H9 (cell line): ENCODE results near the gene R3HDM1. TPM values are rescaled to one million over a fixed set of nuclear protein-coding genes. Genes with fewer than 3 reads are reported as not detected.
"Not testable (repeated sequence)": the region's sequence is repeated elsewhere in the genome, so short reads cannot be mapped to it uniquely, and the experiment has no call there.

Source experiments
- DNase-seq: peaks from one replicate; pipeline ENCODE4 v3.0.0-alpha.2; 2017
- H2AFZ ChIP-seq: one replicate; pipeline ENCODE4 v1.6.1; 2013; ENCODE audit warnings: mild to moderate bottlenecking, low read length, control low read depth, moderate library complexity
- H2AK5ac ChIP-seq: 2 replicates; pipeline ENCODE4 v1.6.1; 2013; ENCODE audit warnings: low read length, control low read depth, mixed read lengths; ENCODE audit not compliant: insufficient read length
- H2BK120ac ChIP-seq: one replicate; pipeline ENCODE4 v1.6.1; 2013; ENCODE audit warnings: low read depth, mild to moderate bottlenecking, low read length, control low read depth, inconsistent platforms; ENCODE audit not compliant: poor library complexity, severe bottlenecking
- H2BK12ac ChIP-seq: 2 replicates; pipeline ENCODE4 v1.6.1; 2013; ENCODE audit warnings: low read length, control low read depth, mixed read lengths, low read depth; ENCODE audit not compliant: insufficient read length
- H2BK15ac ChIP-seq: 2 replicates; pipeline ENCODE4 v1.6.1; 2013; ENCODE audit warnings: low read depth, low read length, control low read depth
- H2BK20ac ChIP-seq: one replicate; pipeline ENCODE4 v1.6.1; 2013; ENCODE audit warnings: low read depth, mild to moderate bottlenecking, low read length, control low read depth, inconsistent platforms; ENCODE audit not compliant: poor library complexity, severe bottlenecking
- H2BK5ac ChIP-seq: 2 replicates; pipeline ENCODE4 v1.6.1; 2013; ENCODE audit warnings: low read length, control low read depth, mixed read lengths; ENCODE audit not compliant: insufficient read length
- H3K14ac ChIP-seq: 2 replicates; pipeline ENCODE4 v1.6.1; 2013; ENCODE audit warnings: low read length, control low read depth; ENCODE audit not compliant: insufficient read depth
- H3K18ac ChIP-seq: 2 replicates; pipeline ENCODE4 v1.6.1; 2013; ENCODE audit warnings: low read depth, mild to moderate bottlenecking, mixed read lengths, low read length, control low read depth; ENCODE audit not compliant: insufficient read length
- H3K23ac ChIP-seq: 2 replicates; pipeline ENCODE4 v1.6.1; 2013; ENCODE audit warnings: low read length, control low read depth, mixed read lengths, low read depth; ENCODE audit not compliant: insufficient read length
- H3K23me2 ChIP-seq: 2 replicates; pipeline ENCODE4 v1.6.1; 2013; ENCODE audit warnings: low read depth, mild to moderate bottlenecking, mixed read lengths, low read length, control low read depth; ENCODE audit not compliant: insufficient read length, poor library complexity, severe bottlenecking
- H3K27ac ChIP-seq: 2 replicates; pipeline ENCODE4 v1.5.1; 2013; ENCODE audit warnings: low read length, control low read depth, mixed read lengths, low read depth; ENCODE audit not compliant: insufficient read length
- H3K27me3 ChIP-seq: 2 replicates; pipeline ENCODE4 v1.6.1; 2013; ENCODE audit warnings: low read length, control low read depth, inconsistent platforms; ENCODE audit not compliant: insufficient read depth
- H3K4ac ChIP-seq: 2 replicates; pipeline ENCODE4 v1.6.1; 2013; ENCODE audit warnings: low read depth, mild to moderate bottlenecking, control low read depth, inconsistent platforms, low read length, moderate library complexity
- H3K4me1 ChIP-seq: 2 replicates; pipeline ENCODE4 v1.6.1; 2013; ENCODE audit warnings: low read length, control low read depth, inconsistent platforms; ENCODE audit not compliant: insufficient read depth
- H3K4me2 ChIP-seq: 2 replicates; pipeline ENCODE4 v1.6.1; 2013; ENCODE audit warnings: low read length, control low read depth, mixed read lengths; ENCODE audit not compliant: insufficient read length, insufficient read depth
- H3K56ac ChIP-seq: 2 replicates; pipeline ENCODE4 v1.6.1; 2013; ENCODE audit warnings: low read depth, mild to moderate bottlenecking, mixed read lengths, low read length, control low read depth; ENCODE audit not compliant: insufficient read length
- H3K79me1 ChIP-seq: 2 replicates; pipeline ENCODE4 v1.6.1; 2013; ENCODE audit warnings: low read depth, mild to moderate bottlenecking, moderate library complexity, low read length, control low read depth, inconsistent platforms; ENCODE audit not compliant: insufficient read depth, poor library complexity, severe bottlenecking
- H3K79me2 ChIP-seq: 2 replicates; pipeline ENCODE4 v1.6.1; 2013; ENCODE audit warnings: low read length, control low read depth, inconsistent platforms; ENCODE audit not compliant: insufficient read depth
- H3K9ac ChIP-seq: 2 replicates; pipeline ENCODE4 v1.6.1; 2013; ENCODE audit warnings: low read length, control low read depth, mixed read lengths; ENCODE audit not compliant: insufficient read length; ENCODE audit errors: extremely low read depth
- H3K9me3 ChIP-seq: one replicate; pipeline ENCODE4 v1.6.1; 2013; ENCODE audit warnings: low read depth, low read length, inconsistent platforms; ENCODE audit not compliant: control insufficient read depth
- H3T11ph ChIP-seq: one replicate; pipeline ENCODE4 v1.6.1; 2013; ENCODE audit warnings: mild to moderate bottlenecking, low read length, control low read depth, inconsistent platforms
- H4K20me1 ChIP-seq: one replicate; pipeline ENCODE4 v1.6.1; 2013; ENCODE audit not compliant: control insufficient read depth, insufficient read length, insufficient read depth
- H4K5ac ChIP-seq: 2 replicates; pipeline ENCODE4 v1.6.1; 2013; ENCODE audit warnings: low read depth, mild to moderate bottlenecking, mixed read lengths, low read length, control low read depth; ENCODE audit not compliant: insufficient read length
- H4K8ac ChIP-seq: replicated peaks from 2 replicates; pipeline ENCODE4 v1.6.1; 2013; ENCODE audit warnings: low read length, control low read depth, mixed read lengths, low read depth; ENCODE audit not compliant: insufficient read length
- H4K91ac ChIP-seq: 2 replicates; pipeline ENCODE4 v1.6.1; 2013; ENCODE audit warnings: low read depth, mild to moderate bottlenecking, moderate library complexity, mixed read lengths, low read length, control low read depth; ENCODE audit not compliant: insufficient read length
- H3K27ac Mint-ChIP-seq, 3 experiments: 2 replicates in 2 of 3; 3 replicates in 1 of 3; pipeline ENCODE4 v1.8.0; 2020 to 2021; ENCODE audit warnings: mixed read lengths in 3 of 3, mild to moderate bottlenecking in 1 of 3, moderate library complexity in 1 of 3
- H3K27me3 Mint-ChIP-seq: 2 replicates; pipeline ENCODE4 v1.8.0; 2021; ENCODE audit warnings: low read depth, mild to moderate bottlenecking, moderate library complexity, mixed read lengths
- H3K36me3 Mint-ChIP-seq, 3 experiments: 2 replicates in 2 of 3; 3 replicates in 1 of 3; pipeline ENCODE4 v1.8.0; 2020 to 2021; ENCODE audit warnings: low read depth in 3 of 3, mixed read lengths in 3 of 3; ENCODE audit not compliant: insufficient read depth in 1 of 3
- H3K4me1 Mint-ChIP-seq, 2 experiments: 2 replicates each; pipeline ENCODE4 v1.8.0; 2020; ENCODE audit warnings: mixed read lengths in 2 of 2
- H3K4me3 Mint-ChIP-seq, 2 experiments: 2 replicates in 1 of 2; 3 replicates in 1 of 2; pipeline ENCODE4 v1.8.0; 2020 to 2021; ENCODE audit warnings: mild to moderate bottlenecking in 2 of 2, mixed read lengths in 2 of 2, moderate library complexity in 1 of 2
- H3K9me3 Mint-ChIP-seq, 2 experiments: 2 replicates in 1 of 2; 3 replicates in 1 of 2; pipeline ENCODE4 v1.8.0; 2020; ENCODE audit warnings: mild to moderate bottlenecking in 2 of 2, mixed read lengths in 2 of 2, moderate library complexity in 1 of 2
- CTCF ChIP-seq: fragments of 200-600 bp; sonication (generic); conservative IDR thresholded peaks from 3 replicates; pipeline ENCODE4 v1.8.0; 2021; ENCODE audit warnings: antibody characterized with exemption, mild to moderate bottlenecking
- WGBS: extraction: QIAGEN DNeasy Blood & Tissue Kit; methylation state at CpG from one replicate; pipeline ENCODE4 v1.1.7; 2013; ENCODE audit warnings: missing lambda C conversion rate, low lambda C conversion rate, mixed read lengths; ENCODE audit not compliant: insufficient read length; ENCODE audit errors: extremely low coverage; 5-methylcytosine and 5-hydroxymethylcytosine counted together
- total RNA-seq: library from RNA; stranded (reverse); gene quantifications from 2 replicates; pipeline ENCODE4 v1.2.1, GENCODE V29; 2021

R3HDM1 gene
- total RNA-seq, 1 experiment from 2014 or later: 58.8 TPM

GRCh38 chr2:135651717-135652116 lies 120.4 kb downstream of the R3HDM1 start:
- TF ChIP-seq CTCF: no peak
- no peak overlapping the region for H3K56ac ChIP-seq

GRCh38 chr2:135654239-135654638 lies 123.0 kb downstream of the R3HDM1 start:
- H3K9ac ChIP-seq, H2BK15ac ChIP-seq, H3K14ac ChIP-seq, H3K9me3 ChIP-seq, H2BK20ac ChIP-seq, H3K56ac ChIP-seq, H3K27ac ChIP-seq, H3K4ac ChIP-seq, H3K23me2 ChIP-seq, H3K23ac ChIP-seq, H3T11ph ChIP-seq, H3K4me1 Mint-ChIP-seq, DNase-seq, H3K79me2 ChIP-seq, H3K9me3 Mint-ChIP-seq, H4K91ac ChIP-seq, H3K4me3 Mint-ChIP-seq, H4K8ac ChIP-seq, H2AK5ac ChIP-seq, H2BK12ac ChIP-seq, H2BK5ac ChIP-seq, H3K79me1 ChIP-seq, H3K4me1 ChIP-seq, H3K18ac ChIP-seq, H3K27me3 Mint-ChIP-seq, H3K27ac Mint-ChIP-seq, H4K5ac ChIP-seq, H4K20me1 ChIP-seq, H2AFZ ChIP-seq, H3K4me2 ChIP-seq, H2BK120ac ChIP-seq, H3K27me3 ChIP-seq: not testable (repeated sequence)
- WGBS: no CpG with 5 or more reads among the region's 5 CpGs
- H3K36me3 Mint-ChIP-seq: peaks cover 38 to 59% (median 56%) of the 10 kb centered on the region in 3 experiments

More at GRCh38 chr2:135651717-135652116, 120.4 kb downstream of the R3HDM1 start:
- H2BK5ac ChIP-seq: no peak overlapping the region
- no peak overlapping the region for H2BK20ac ChIP-seq
- H3K9ac ChIP-seq: no peak overlapping the region
- Mint-ChIP-seq H3K27me3 (no peaks in the 10 kb centered on the region), H3K4me1 (no peaks in the 10 kb centered on the region), H3K36me3 (peaks cover 32 to 60% (median 59%) of the 10 kb centered on the region in 3 experiments), H3K4me3 (no peak overlapping the region), H3K27ac (no peak overlapping the region; a peak in 1 of 7 replicates), H3K9me3 (0 out of 5 replicates have a peak, but pooled peaks cover 0 to 4% of the 10 kb centered on the region in 2 experiments)
- H3K4me2 ChIP-seq: no peak overlapping the region
- H3T11ph ChIP-seq: no peak overlapping the region
- no peak overlapping the region for H3K14ac ChIP-seq
- no peak overlapping the region for H4K5ac ChIP-seq
- no peaks in the 10 kb centered on the region for H3K79me2 ChIP-seq
- no peak overlapping the region for H2AK5ac ChIP-seq
- no peaks in the 10 kb centered on the region for H3K23me2 ChIP-seq
- DNase-seq: no peak
- no CpG with 5 or more reads among the region's 3 CpGs for WGBS
- no peak overlapping the region for H2BK120ac ChIP-seq
- no peak overlapping the region for H2BK12ac ChIP-seq
- H4K8ac ChIP-seq: no peak overlapping the region
- H2AFZ ChIP-seq: no peak overlapping the region
- no peak overlapping the region for H2BK15ac ChIP-seq
- H3K9me3 ChIP-seq: no peaks in the 10 kb centered on the region
- H3K23ac ChIP-seq: no peak overlapping the region
- no peak overlapping the region for H3K4ac ChIP-seq
- no peak overlapping the region for H4K91ac ChIP-seq
- H3K18ac ChIP-seq: no peak overlapping the region
- H3K27me3 ChIP-seq: no peaks in the 10 kb centered on the region
- H3K4me1 ChIP-seq: no peaks in the 10 kb centered on the region
- H4K20me1 ChIP-seq: no peaks in the 10 kb centered on the region
- no peaks in the 10 kb centered on the region for H3K79me1 ChIP-seq
- H3K27ac ChIP-seq: no peak overlapping the region
